Stomach (tissue), 4 donors: ENCODE data around the gene AGT.

Experiments
- CTCF ChIP-seq, 7 experiments: fragments of 450-650 bp in 4 of 7; fragments of 200-600 bp in 3 of 7; sonication (generic) in 3 of 7; IDR thresholded peaks; one replicate each; pipeline ENCODE4 v1.5.1; 2016 to 2019; ENCODE audit warnings: antibody characterized with exemption in 7 of 7, control low read depth in 2 of 7, mild to moderate bottlenecking in 1 of 7
- POLR2A ChIP-seq, 4 donors: fragments of 450-650 bp; IDR thresholded peaks; one replicate each; pipeline ENCODE4 v1.6.1; 2016; ENCODE audit warnings: antibody characterized with exemption in 4 of 4, control low read depth in 2 of 4, mild to moderate bottlenecking in 1 of 4, moderate library complexity in 1 of 4

- no peak for TF ChIP-seq CTCF (IDR thresholded peaks at IDR 0.05)
- TF ChIP-seq POLR2A (IDR thresholded peaks at IDR 0.05), result no peak
Observed at GRCh38 chr1:230707732-230708630, 5.9 kb downstream of the AGT start.
